H1 (cell line): Measurements from ENCODE around the gene CCDC92B. TPM values are rescaled to one million over a fixed set of nuclear protein-coding genes. Genes with fewer than 3 reads are reported as not detected.

ENCODE experiments used
- CTCF ChIA-PET: fragments of 300-600 bp; sonication (Branson Sonifier 250); formaldehyde crosslinking; loops from one replicate; lab custom pipeline; 2021; ENCODE audit not compliant: partially characterized antibody; lab: Charles Lee
- POLR2A ChIA-PET: fragments of 300-600 bp; sonication (Branson Sonifier 250); formaldehyde crosslinking; loops from one replicate; lab custom pipeline; 2021; ENCODE audit warnings: inconsistent platforms; ENCODE audit not compliant: partially characterized antibody; lab: Charles Lee
- DNase-seq, 2 experiments: peaks; one replicate each; pipeline versions ENCODE4 v3.0.0 to v3.0.0-alpha.2; 2010 to 2022; ENCODE audit warnings: low spot score in 2 of 2, low read depth in 1 of 2, mixed read lengths in 1 of 2
- FAIRE-seq: peaks from 2 replicates; lab custom pipeline; 2011; peaks lifted over from hg19 to GRCh38; lab: Jason Lieb, UNC
- H2AFZ ChIP-seq: 2 replicates; pipeline ENCODE4 v1.8.1; 2012; ENCODE audit warnings: low read length, inconsistent platforms
- H2AK5ac ChIP-seq: 2 replicates; pipeline ENCODE4 v1.6.1; 2013; ENCODE audit warnings: low read depth, low read length
- H2BK120ac ChIP-seq: replicated peaks from 2 replicates; pipeline ENCODE3; 2013; ENCODE audit warnings: low read depth, low read length, inconsistent platforms
- H2BK12ac ChIP-seq: 2 replicates; pipeline ENCODE4 v1.6.1; 2013; ENCODE audit warnings: low read depth, low read length
- H2BK15ac ChIP-seq: 2 replicates; pipeline ENCODE4 v1.6.1; 2013; ENCODE audit warnings: low read length
- H2BK20ac ChIP-seq: 2 replicates; pipeline ENCODE4 v1.6.1; 2013; ENCODE audit warnings: low read length
- H2BK5ac ChIP-seq: 2 replicates; pipeline ENCODE4 v1.6.1; 2013; ENCODE audit warnings: low read depth, low read length
- H3K14ac ChIP-seq: 2 replicates; pipeline ENCODE4 v1.6.1; 2013; ENCODE audit warnings: inconsistent platforms; ENCODE audit not compliant: insufficient read length
- H3K18ac ChIP-seq: 2 replicates; pipeline ENCODE4 v1.6.1; 2013; ENCODE audit warnings: low read length; ENCODE audit errors: extremely low read depth
- H3K23ac ChIP-seq: 2 replicates; pipeline ENCODE4 v1.6.1; 2013; ENCODE audit warnings: inconsistent platforms; ENCODE audit not compliant: insufficient read length
- H3K23me2 ChIP-seq: 2 replicates; pipeline ENCODE4 v1.6.1; 2013; ENCODE audit warnings: low read depth, low read length
- H3K27ac ChIP-seq: 2 replicates; pipeline ENCODE4 v1.6.1; 2011; ENCODE audit warnings: low read depth, low read length, inconsistent platforms
- H3K27me3 ChIP-seq, 4 experiments: replicated peaks in 1 of 4; 1 replicate in 1 of 4; 2 replicates in 3 of 4; pipeline versions ENCODE4 v1.6.1 to v1.8.1; 2011 to 2013; ENCODE audit warnings: low read length in 3 of 4, mild to moderate bottlenecking in 3 of 4, inconsistent platforms in 2 of 4, mixed read lengths in 2 of 4, moderate library complexity in 1 of 4; ENCODE audit not compliant: control insufficient read depth in 3 of 4, insufficient read depth in 3 of 4; ENCODE audit errors: extremely low read depth in 1 of 4
- H3K36me3 ChIP-seq, 4 experiments: 2 replicates each; pipeline versions ENCODE4 v1.6.1 to v1.8.1; 2011 to 2013; ENCODE audit warnings: mild to moderate bottlenecking in 4 of 4, low read length in 3 of 4, moderate library complexity in 2 of 4, control low read depth in 1 of 4, inconsistent platforms in 1 of 4; ENCODE audit not compliant: insufficient read depth in 4 of 4, control insufficient read depth in 2 of 4
- H3K4ac ChIP-seq: replicated peaks from 2 replicates; pipeline ENCODE3; 2013; ENCODE audit warnings: low read length, low read depth, mixed read lengths, inconsistent platforms; ENCODE audit not compliant: insufficient read length
- H3K4me1 ChIP-seq, 4 experiments: replicated peaks in 1 of 4; 1 replicate in 1 of 4; 2 replicates in 3 of 4; pipeline versions ENCODE4 v1.6.1 to v1.8.1; 2011 to 2013; ENCODE audit warnings: low read length in 3 of 4, inconsistent platforms in 2 of 4, mixed read lengths in 1 of 4; ENCODE audit not compliant: insufficient read depth in 4 of 4, control insufficient read depth in 3 of 4
- H3K4me2 ChIP-seq, 2 experiments: 2 replicates each; pipeline versions ENCODE4 v1.6.1 to v1.8.1; 2011 to 2013; ENCODE audit warnings: low read depth in 2 of 2, low read length in 2 of 2, control low read depth in 1 of 2, inconsistent platforms in 1 of 2, mild to moderate bottlenecking in 1 of 2; ENCODE audit not compliant: insufficient read depth in 1 of 2
- H3K4me3 ChIP-seq, 4 experiments: fragments of 200-600, 300-600 bp in 1 of 4; sonication (generic), shearing (Covaris generic), sonication (Bioruptor Twin) in 1 of 4; 2 replicates each; pipeline versions ENCODE4 v1.5.1 to v1.8.1; 2011 to 2016; ENCODE audit warnings: low read length in 4 of 4, low read depth in 3 of 4, control low read depth in 2 of 4, inconsistent platforms in 2 of 4, mild to moderate bottlenecking in 2 of 4, mixed read lengths in 1 of 4, moderate library complexity in 1 of 4; ENCODE audit not compliant: insufficient read depth in 2 of 4; ENCODE audit errors: extremely low read depth in 1 of 4
- H3K56ac ChIP-seq: replicated peaks from 2 replicates; pipeline ENCODE3; 2013; ENCODE audit warnings: low read depth, mild to moderate bottlenecking, mixed read lengths, low read length, inconsistent platforms; ENCODE audit not compliant: insufficient read length
- H3K79me1 ChIP-seq: 2 replicates; pipeline ENCODE4 v1.6.1; 2013; ENCODE audit warnings: low read depth, low read length, control low read depth
- H3K79me2 ChIP-seq, 2 experiments: 2 replicates each; pipeline versions ENCODE4 v1.6.1 to v1.8.1; 2012 to 2013; ENCODE audit warnings: low read length in 2 of 2, mild to moderate bottlenecking in 2 of 2, inconsistent platforms in 1 of 2; ENCODE audit not compliant: insufficient read depth in 2 of 2, control insufficient read depth in 1 of 2
- H3K9ac ChIP-seq, 4 experiments: replicated peaks in 1 of 4; 1 replicate in 1 of 4; 2 replicates in 3 of 4; pipeline versions ENCODE4 v1.6.1 to v1.8.1; 2011 to 2013; ENCODE audit warnings: low read depth in 3 of 4, low read length in 3 of 4, control low read depth in 2 of 4, mild to moderate bottlenecking in 2 of 4, moderate library complexity in 2 of 4, inconsistent platforms in 1 of 4; ENCODE audit errors: extremely low read depth in 1 of 4
- H3K9me3 ChIP-seq, 2 experiments: 2 replicates each; pipeline versions ENCODE4 v1.6.1 to v1.8.1; 2012 to 2013; ENCODE audit warnings: mild to moderate bottlenecking in 2 of 2, moderate library complexity in 2 of 2, control low read depth in 1 of 2, inconsistent platforms in 1 of 2, low read depth in 1 of 2, low read length in 1 of 2, mixed read lengths in 1 of 2; ENCODE audit not compliant: insufficient read depth in 2 of 2
- H4K20me1 ChIP-seq, 2 experiments: replicated peaks in 1 of 2; 2 replicates each; pipeline versions ENCODE3 to v1.8.1; 2011 to 2013; ENCODE audit warnings: inconsistent platforms in 2 of 2, low read length in 2 of 2, mild to moderate bottlenecking in 1 of 2; ENCODE audit not compliant: insufficient read depth in 2 of 2, control insufficient read depth in 1 of 2
- H4K5ac ChIP-seq: 2 replicates; pipeline ENCODE4 v1.6.1; 2013; ENCODE audit warnings: low read length, low read depth, mixed read lengths, inconsistent platforms; ENCODE audit not compliant: insufficient read length
- H4K8ac ChIP-seq: 2 replicates; pipeline ENCODE4 v1.8.0; 2013; ENCODE audit warnings: mild to moderate bottlenecking, moderate library complexity, low read length, inconsistent platforms; ENCODE audit not compliant: insufficient read depth; ENCODE audit errors: extremely low read depth
- H4K91ac ChIP-seq: replicated peaks from 2 replicates; pipeline ENCODE3; 2013; ENCODE audit warnings: low read length, mixed read lengths, inconsistent platforms; ENCODE audit not compliant: insufficient read length
- ASH2L ChIP-seq: fragments of 200-600, 300-600 bp; sonication (generic); IDR thresholded peaks from one replicate; pipeline ENCODE4 v1.7.1; 2017; ENCODE audit warnings: low read length
- CTBP2 ChIP-seq: IDR thresholded peaks from 2 replicates; pipeline ENCODE4 v1.7.0; 2011; ENCODE audit warnings: borderline replicate concordance, mild to moderate bottlenecking, moderate library complexity, mixed read lengths, low read length; ENCODE audit not compliant: insufficient read depth, insufficient read length
- EP300 ChIP-seq, 2 experiments: IDR thresholded peaks; 1 replicate in 1 of 2; 2 replicates in 1 of 2; pipeline ENCODE4 v1.6.1; 2011 to 2012; ENCODE audit warnings: low read depth in 2 of 2, low read length in 2 of 2, mild to moderate bottlenecking in 2 of 2, borderline replicate concordance in 1 of 2, inconsistent platforms in 1 of 2, moderate library complexity in 1 of 2
- FOSL1 ChIP-seq: IDR thresholded peaks from 2 replicates; pipeline ENCODE4 v1.6.1; 2011; ENCODE audit warnings: mild to moderate bottlenecking, low read depth, low read length, moderate library complexity; ENCODE audit not compliant: insufficient read depth
- HDAC6 ChIP-seq: IDR thresholded peaks from one replicate; pipeline ENCODE4 v1.7.1; 2012; ENCODE audit warnings: low read depth, mild to moderate bottlenecking, inconsistent platforms, low read length, moderate library complexity
- KDM4A ChIP-seq: IDR thresholded peaks from one replicate; pipeline ENCODE4 v1.7.1; 2012; ENCODE audit warnings: low read depth, mild to moderate bottlenecking, moderate library complexity, low read length, inconsistent platforms; ENCODE audit not compliant: severe bottlenecking
- KDM5A ChIP-seq: fragments of 200-600 bp; IDR thresholded peaks from 2 replicates; pipeline ENCODE4 v1.7.1; 2012; ENCODE audit warnings: mild to moderate bottlenecking, low read length, inconsistent platforms, mixed read lengths
- NANOG ChIP-seq: IDR thresholded peaks from 2 replicates; pipeline ENCODE4 v1.6.1; 2011; ENCODE audit warnings: low read length, low read depth, mild to moderate bottlenecking, inconsistent platforms; ENCODE audit not compliant: insufficient read depth, poor library complexity, severe bottlenecking
- SIN3A ChIP-seq, 2 experiments: IDR thresholded peaks in 1 of 2; conservative IDR thresholded peaks in 1 of 2; 2 replicates each; pipeline ENCODE4 v1.6.1; 2011 to 2012; ENCODE audit warnings: low read length in 2 of 2, improper control_type of control experiment in 1 of 2, low read depth in 1 of 2, mild to moderate bottlenecking in 1 of 2
- SUZ12 ChIP-seq: fragments of 200-600 bp; sonication (generic); IDR thresholded peaks from 2 replicates; pipeline ENCODE4 v1.6.1; 2012; ENCODE audit warnings: mild to moderate bottlenecking, inconsistent platforms, low read length, moderate library complexity, mixed read lengths
- TAF1 ChIP-seq: IDR thresholded peaks from 2 replicates; pipeline ENCODE4 v1.6.1; 2011; ENCODE audit warnings: mild to moderate bottlenecking, low read depth, low read length
- TEAD4 ChIP-seq: IDR thresholded peaks from 2 replicates; pipeline ENCODE4 v1.6.1; 2012; ENCODE audit warnings: low read depth, low read length, inconsistent platforms, mixed read lengths
- WGBS, 2 experiments: shearing (Covaris generic) in 1 of 2; methylation state at CpG; one replicate each; pipeline versions ENCODE4 v1.1.6 to v1.1.7; 2013 to 2015; ENCODE audit warnings: low lambda C conversion rate in 2 of 2, mixed read lengths in 2 of 2, inconsistent platforms in 1 of 2, low coverage in 1 of 2, missing lambda C conversion rate in 1 of 2; ENCODE audit not compliant: insufficient replicate concordance in 2 of 2, insufficient coverage in 1 of 2, insufficient read length in 1 of 2; ENCODE audit errors: extremely low coverage in 1 of 2, missing lambda C conversion rate in 1 of 2; 5-methylcytosine and 5-hydroxymethylcytosine counted together
- polyA plus RNA-seq, 7 experiments: library from polyadenylated mRNA; depleted of rRNA in 3 of 7; stranded (reverse) in 5 of 7; unstranded in 2 of 7; fragments of >200 nt in 5 of 7; fragments of 200-250 nt in 2 of 7; gene quantifications; 1 replicate in 5 of 7; 2 replicates in 1 of 7; 4 replicates in 1 of 7; pipeline versions ENCODE4 v1.2.1 to v1.2.3, GENCODE V29; 2011 to 2013; ENCODE audit warnings: missing spikeins in 2 of 7, mixed read lengths in 2 of 7
- total RNA-seq: library from RNA; stranded (reverse); fragmentation: NEBNext Ultra II Directional; extraction: Animal tissue kit (Norgen Biotek cat#: 25700); gene quantifications from 2 replicates; pipeline ENCODE4 v1.2.1, GENCODE V29; 2021

The CCDC92B gene
- total and polyA plus RNA-seq, 2 of the 8 experiments (the other 6 are each of a cell fraction or from before 2014, with no cell fraction given), result 5.5 to 12.1 TPM

- H3K79me2 ChIP-seq, result no peaks in the 10 kb centered on the region
- no peak overlapping the region for H3K4ac ChIP-seq
- H4K91ac ChIP-seq, result no peak overlapping the region
- FAIRE-seq (no peak), DNase-seq (no peak)
- H2AFZ ChIP-seq, result no peak overlapping the region
- H2AK5ac ChIP-seq, result no peak overlapping the region
- no peak overlapping the region for H2BK12ac ChIP-seq
- H3K9me3 ChIP-seq, result no peaks in the 10 kb centered on the region
- ChIA-PET CTCF (interaction anchor here (0.8 to 4.5 kb wide), 5 partner anchors 9 to 304 kb away, joined by 3 to 30 read pairs (median 3); no protein-coding TSS in a partner anchor), POLR2A (interaction anchor here (1.2 to 2.3 kb wide), 5 partner anchors 9 to 29 kb away, joined by 3 to 7 read pairs (median 4); no protein-coding TSS in a partner anchor)
- peaks cover 0 to 64% (median 15%) of the 10 kb centered on the region in 4 experiments; a peak in 6 of 8 replicates for H3K36me3 ChIP-seq
- no peak overlapping the region for H3K23ac ChIP-seq
- H3K23me2 ChIP-seq, result no peaks in the 10 kb centered on the region
- H4K20me1 ChIP-seq, result peaks cover 0 to 12% of the 10 kb centered on the region in 2 experiments
- H4K5ac ChIP-seq, result no peak overlapping the region
- no peak overlapping the region for H3K9ac ChIP-seq
- no peak overlapping the region for H3K14ac ChIP-seq
- H3K4me2 ChIP-seq, result no peak overlapping the region
- H3K56ac ChIP-seq, result no peak overlapping the region
- H2BK120ac ChIP-seq, result no peak overlapping the region
- no peak overlapping the region for H3K4me3 ChIP-seq
- no peak overlapping the region for H3K18ac ChIP-seq
- no peak overlapping the region for H2BK15ac ChIP-seq
- WGBS, 2 experiments, result 93% methylated on average over 26 of the region's 28 CpGs; no CpG with 5 or more reads in 1 of the 2 experiments
- H2BK5ac ChIP-seq, result no peak overlapping the region
- H3K79me1 ChIP-seq, result no peaks in the 10 kb centered on the region; the same call in 1 of the 2 replicates
- H3K4me1 ChIP-seq, result no peaks in the 10 kb centered on the region; a peak in 1 of 7 replicates
- H2BK20ac ChIP-seq, result no peak overlapping the region
- H4K8ac ChIP-seq, result no peak overlapping the region
- no peak overlapping the region for H3K27ac ChIP-seq
- no peaks in the 10 kb centered on the region for H3K27me3 ChIP-seq
- TF ChIP-seq SIN3A (conservative IDR thresholded peaks at IDR 0.05 in 1 of 2, IDR thresholded peaks at IDR 0.05 in 1 of 2; ENCODE audit: low read depth in 1 of 2, low read length in 2 of 2) (no peak), NANOG (no peak), TEAD4 (no peak), SUZ12 (no peak), KDM5A (no peak), KDM4A (no peak), CTBP2 (no peak), FOSL1 (no peak), HDAC6 (no peak), ASH2L (no peak), EP300 (IDR thresholded peaks at IDR 0.05; ENCODE audit: borderline replicate concordance in 1 of 2, low read depth in 2 of 2, low read length in 2 of 2) (no peak), TAF1 (no peak)
These were observed 54.0 kb downstream of the CCDC92B start for GRCh38 chr17:2695243-2695960.
